GM12878 (cell line): ENCODE results near the gene SLC12A3. TPM values are rescaled to one million over a fixed set of nuclear protein-coding genes. Genes with fewer than 3 reads are reported as not detected.

Experiments used
- ATAC-seq: fragments of 200-7000 bp; cut with Tn5 transposase; 3 replicates; pipeline ENCODE4 v1.9.1; 2020; ENCODE audit warnings: mild to moderate bottlenecking, moderate library complexity
- BruUV-seq: library from RNA; stranded (reverse); fragments of 400-500 nt; replicated peaks from 2 replicates; lab custom pipeline; 2021; lab: Mats Ljungman, UMichigan
- CTCF ChIA-PET: fragments of 300-600 bp; sonication (Branson Sonifier 250); formaldehyde crosslinking; extraction: SDS; loops from one replicate; lab custom pipeline; 2021; ENCODE audit warnings: inconsistent platforms; lab: Yijun Ruan, JAX
- POLR2A ChIA-PET: fragments of 350-600 bp; formaldehyde crosslinking; extraction: SDS; loops from one replicate; lab custom pipeline; 2021; ENCODE audit warnings: inconsistent platforms; lab: Charles Lee
- RAD21 ChIA-PET: fragments of 300-600 bp; sonication (Branson Sonifier 250); formaldehyde crosslinking; loops from one replicate; lab custom pipeline; 2023; ENCODE audit warnings: antibody characterized with exemption; ENCODE audit not compliant: unreplicated experiment; lab: Charles Lee
- SMC1A ChIA-PET: fragments of 300-600 bp; sonication (Branson Sonifier 250); formaldehyde crosslinking; loops from one replicate; lab custom pipeline; 2023; ENCODE audit not compliant: unreplicated experiment, uncharacterized antibody; lab: Charles Lee
- DNase-seq: peaks from one replicate; pipeline ENCODE4 v3.0.0-alpha.2; 2011; ENCODE audit warnings: low read depth, low spot score
- FAIRE-seq: peaks from 3 replicates; lab custom pipeline; 2011; peaks lifted over from hg19 to GRCh38; lab: Jason Lieb, UNC
- H2AFZ ChIP-seq: 2 replicates; pipeline ENCODE4 v1.6.0; 2011; ENCODE audit warnings: low read depth, low read length, control low read depth; ENCODE audit not compliant: control insufficient read depth
- H3K27ac ChIP-seq: 2 replicates; pipeline ENCODE4 v1.5.1; 2011; ENCODE audit warnings: control low read depth; ENCODE audit not compliant: control insufficient read depth, insufficient read depth
- H3K27me3 ChIP-seq, 2 experiments: replicated peaks in 1 of 2; 2 replicates each; pipeline versions ENCODE4 v1.6.0 to v1.6.1; 2011; ENCODE audit warnings: low read length in 1 of 2; ENCODE audit not compliant: control insufficient read depth in 2 of 2, insufficient read depth in 2 of 2
- H3K36me3 ChIP-seq, 2 experiments: 2 replicates each; pipeline ENCODE4 v1.5.1; 2011; ENCODE audit warnings: low read length in 1 of 2; ENCODE audit not compliant: control insufficient read depth in 2 of 2, insufficient read depth in 2 of 2
- H3K4me1 ChIP-seq: 2 replicates; pipeline ENCODE4 v1.6.1; 2011; ENCODE audit warnings: mild to moderate bottlenecking, low read length, moderate library complexity, mixed read lengths; ENCODE audit not compliant: control insufficient read depth, insufficient read depth
- H3K4me2 ChIP-seq: 2 replicates; pipeline ENCODE4 v1.6.0; 2011; ENCODE audit warnings: control low read depth; ENCODE audit not compliant: control insufficient read depth, insufficient read depth
- H3K4me3 ChIP-seq: fragments of 200-600 bp; sonication (generic); 2 replicates; pipeline ENCODE4 v1.5.1; 2016
- H3K79me2 ChIP-seq: 2 replicates; pipeline ENCODE4 v1.6.0; 2011; ENCODE audit warnings: low read length; ENCODE audit not compliant: control insufficient read depth, insufficient read depth
- H3K9ac ChIP-seq: 2 replicates; pipeline ENCODE4 v1.8.0; 2011; ENCODE audit warnings: low read length, control low read depth, mixed read lengths; ENCODE audit not compliant: control insufficient read depth, insufficient read depth
- H3K9me3 ChIP-seq: replicated peaks from 3 replicates; pipeline ENCODE4 v1.5.1; 2011; ENCODE audit warnings: mild to moderate bottlenecking, low read length; ENCODE audit not compliant: control insufficient read depth, insufficient read depth
- H4K20me1 ChIP-seq: 2 replicates; pipeline ENCODE4 v1.6.0; 2011; ENCODE audit not compliant: control insufficient read depth, insufficient read depth
- ATF7 ChIP-seq: fragments of 450-650 bp; IDR thresholded peaks from 2 replicates; pipeline ENCODE4 v1.6.1; 2016; ENCODE audit warnings: low read depth, mild to moderate bottlenecking
- CHD1 ChIP-seq: IDR thresholded peaks from 2 replicates; pipeline ENCODE4 v1.6.1; 2012; ENCODE audit warnings: low read depth, low read length, improper control_type of control experiment
- CHD2 ChIP-seq: IDR thresholded peaks from 2 replicates; pipeline ENCODE4 v1.6.1; 2011; ENCODE audit warnings: low read depth, low read length, improper control_type of control experiment, borderline replicate concordance
- MAX ChIP-seq: IDR thresholded peaks from 2 replicates; pipeline ENCODE4 v1.6.1; 2012; ENCODE audit warnings: low read depth, low read length, improper control_type of control experiment
- MTA3 ChIP-seq: IDR thresholded peaks from 2 replicates; pipeline ENCODE4 v1.6.1; 2012; ENCODE audit warnings: low read length, inconsistent platforms, borderline replicate concordance
- SMC3 ChIP-seq: IDR thresholded peaks from 2 replicates; pipeline ENCODE4 v1.6.1; 2011; ENCODE audit warnings: low read length, improper control_type of control experiment, borderline replicate concordance
- SRF ChIP-seq, 2 experiments: IDR thresholded peaks; 2 replicates each; pipeline ENCODE4 v1.6.1; 2011; ENCODE audit warnings: low read depth in 2 of 2, low read length in 2 of 2, mild to moderate bottlenecking in 1 of 2, moderate library complexity in 1 of 2
- STAT1 ChIP-seq: fragments of 450-650 bp; conservative IDR thresholded peaks from 2 replicates; pipeline ENCODE4 v1.6.1; 2014; ENCODE audit warnings: antibody characterized with exemption, mild to moderate bottlenecking
- SUZ12 ChIP-seq: fragments of 200-600 bp; sonication (generic); IDR thresholded peaks from one replicate; pipeline ENCODE4 v1.6.1; 2018; ENCODE audit warnings: antibody characterized with exemption, mild to moderate bottlenecking; ENCODE audit not compliant: unreplicated experiment
- WGBS: methylation state at CpG from one replicate; pipeline ENCODE4 v1.1.6; 2016; ENCODE audit warnings: low lambda C conversion rate; ENCODE audit not compliant: insufficient replicate concordance, insufficient coverage; ENCODE audit errors: missing lambda C conversion rate; 5-methylcytosine and 5-hydroxymethylcytosine counted together
- in situ Hi-C: fragments of 300-500 bp; cut with MboI; formaldehyde crosslinking; loops from 9 replicates; pipeline ENCODE4 v1.14.3; 2018; ENCODE audit warnings: mixed read lengths
- intact Hi-C: fragments of 100-400 bp; cut with micrococcal nuclease; formaldehyde crosslinking; loops from one replicate; pipeline ENCODE4 v1.14.2; 2022; ENCODE audit not compliant: unreplicated experiment
- polyA plus RNA-seq, 11 experiments: library from polyadenylated mRNA; depleted of rRNA in 4 of 11; unstranded in 6 of 11; stranded (reverse) in 5 of 11; fragments of >200 nt; fragmentation: Nextera tagmentation in 4 of 11; fragmentation: Illumina TruSeq in 1 of 11; extraction: Ambion mirVana in 4 of 11; extraction: Trizol in 1 of 11; gene quantifications; 1 replicate in 1 of 11; 2 replicates in 10 of 11; pipeline versions ENCODE4 v1.2.1 to v1.2.3, GENCODE V29; 2011 to 2016; ENCODE audit warnings: inconsistent platforms in 2 of 11, missing spikeins in 2 of 11, low read depth in 1 of 11
- total RNA-seq, 4 experiments: library from RNA; depleted of rRNA in 3 of 4; stranded (reverse); fragments of >200 nt in 3 of 4; fragmentation: Illumina TruSeq in 1 of 4; extraction: Trizol in 1 of 4; gene quantifications; 2 replicates each; pipeline versions ENCODE4 v1.2.1 to v1.2.3, GENCODE V29; 2013 to 2021
- TF ChIP-seq, protein P1 (sequence below): fragments of 450-650 bp; IDR thresholded peaks from 2 replicates; pipeline ENCODE4 v1.6.1; 2018; ENCODE audit warnings: borderline replicate concordance, mild to moderate bottlenecking; ENCODE audit not compliant: partially characterized antibody
- TF ChIP-seq, protein P2 (sequence below): fragments of 450-650 bp; conservative IDR thresholded peaks from 2 replicates; pipeline ENCODE4 v1.6.1; 2017; ENCODE audit warnings: mild to moderate bottlenecking, moderate library complexity
- TF ChIP-seq, protein P3 (sequence below): fragments of 450-650 bp; IDR thresholded peaks from 2 replicates; pipeline ENCODE4 v1.6.1; 2017; ENCODE audit warnings: borderline replicate concordance

SLC12A3 gene
- total and polyA plus RNA-seq, 10 of the 15 experiments (the other 5 are each of a cell fraction or from before 2014, with no cell fraction given) = 0.05 to 6.3 (median 3.1) TPM

- TF ChIP-seq CHD1 (no peak), MTA3 (no peak), SMC3 (peak; percentile 91; the same call in 1 of the 2 replicates), SRF (IDR thresholded peaks at IDR 0.05; ENCODE audit: low read depth in 2 of 2, low read length in 2 of 2) (no peak), STAT1 (no peak), MAX (no peak)
- TF ChIP-seq, all 136 proteins: peak for 6
Measured at GRCh38 chr16:56866955-56867830, 2.2 kb downstream of the SLC12A3 start (continued).

DNA sequence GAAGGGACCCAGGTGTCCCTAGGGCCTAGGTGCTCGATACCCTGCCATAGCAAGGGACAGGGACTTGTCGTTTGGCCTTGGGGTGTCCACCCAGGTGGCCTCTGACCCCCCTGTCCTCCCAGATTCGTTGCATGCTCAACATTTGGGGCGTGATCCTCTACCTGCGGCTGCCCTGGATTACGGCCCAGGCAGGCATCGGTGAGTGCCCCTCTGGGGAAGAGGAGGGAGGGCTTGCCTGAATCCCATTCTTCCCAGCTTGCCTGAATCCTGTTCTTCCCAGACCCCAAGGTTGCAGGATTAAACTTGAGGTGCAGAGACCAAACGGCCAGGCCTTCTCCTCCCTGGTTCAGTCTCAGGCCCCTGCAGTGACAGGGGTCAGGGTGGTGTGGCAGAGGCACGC, 3.2 kb downstream of the SLC12A3 start:
- Histone ChIP-seq H3K4me3 (no peak overlapping the region), H3K9me3 (no peaks in the 10 kb centered on the region), H3K79me2 (no peaks in the 10 kb centered on the region), H2AFZ (no peak overlapping the region), H3K27me3 (no peaks in the 10 kb centered on the region), H4K20me1 (no peaks in the 10 kb centered on the region), H3K9ac (no peak overlapping the region), H3K4me2 (no peak overlapping the region), H3K27ac (no peak overlapping the region), H3K4me1 (peaks cover 35% of the 10 kb centered on the region), H3K36me3 (no peaks in the 10 kb centered on the region)
- BruUV-seq = no TSS peak
- ATAC-seq (no peak), DNase-seq (no peak), FAIRE-seq (no peak)
- WGBS = 54% methylated on average over 9 of the region's 9 CpGs
- intact Hi-C loops (loop anchor here (5.0 kb wide), 1 partner anchor 76 kb away; no protein-coding TSS in a partner anchor), in situ Hi-C loops (loop anchor here (5.0 kb wide), 2 partner anchors 84 to 174 kb away; no protein-coding TSS in a partner anchor)
- ChIA-PET CTCF (interaction anchor here (0.6 to 11.7 kb wide), 25 partner anchors 7 to 216 kb away, joined by 3 to 247 read pairs (median 6); partner anchors contain the start of genes CETP, HERPUD1 and NUP93), SMC1A (interaction anchor here (0.7 to 6.0 kb wide), 24 partner anchors 9 to 113 kb away, joined by 3 to 86 read pairs (median 4); partner anchors contain the start of gene CETP), POLR2A (interaction anchor here (0.7 to 3.6 kb wide), 12 partner anchors 43 to 184 kb away, joined by 3 to 11 read pairs (median 6); partner anchors contain the start of gene HERPUD1), RAD21 (interaction anchor here (0.8 to 9.7 kb wide), 18 partner anchors 42 to 178 kb away, joined by 3 to 126 read pairs (median 6); no protein-coding TSS in a partner anchor)
- TF ChIP-seq, protein P1, sequence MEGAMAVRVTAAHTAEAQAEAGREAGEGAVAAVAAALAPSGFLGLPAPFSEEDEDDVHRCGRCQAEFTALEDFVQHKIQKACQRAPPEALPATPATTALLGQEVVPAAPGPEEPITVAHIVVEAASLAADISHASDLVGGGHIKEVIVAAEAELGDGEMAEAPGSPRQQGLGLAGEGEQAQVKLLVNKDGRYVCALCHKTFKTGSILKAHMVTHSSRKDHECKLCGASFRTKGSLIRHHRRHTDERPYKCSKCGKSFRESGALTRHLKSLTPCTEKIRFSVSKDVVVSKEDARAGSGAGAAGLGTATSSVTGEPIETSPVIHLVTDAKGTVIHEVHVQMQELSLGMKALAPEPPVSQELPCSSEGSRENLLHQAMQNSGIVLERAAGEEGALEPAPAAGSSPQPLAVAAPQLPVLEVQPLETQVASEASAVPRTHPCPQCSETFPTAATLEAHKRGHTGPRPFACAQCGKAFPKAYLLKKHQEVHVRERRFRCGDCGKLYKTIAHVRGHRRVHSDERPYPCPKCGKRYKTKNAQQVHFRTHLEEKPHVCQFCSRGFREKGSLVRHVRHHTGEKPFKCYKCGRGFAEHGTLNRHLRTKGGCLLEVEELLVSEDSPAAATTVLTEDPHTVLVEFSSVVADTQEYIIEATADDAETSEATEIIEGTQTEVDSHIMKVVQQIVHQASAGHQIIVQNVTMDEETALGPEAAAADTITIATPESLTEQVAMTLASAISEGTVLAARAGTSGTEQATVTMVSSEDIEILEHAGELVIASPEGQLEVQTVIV = no peak
- TF ChIP-seq SUZ12 = no peak
- no peak for TF ChIP-seq ATF7
- no peak for TF ChIP-seq CHD2
- TF ChIP-seq, protein P2, sequence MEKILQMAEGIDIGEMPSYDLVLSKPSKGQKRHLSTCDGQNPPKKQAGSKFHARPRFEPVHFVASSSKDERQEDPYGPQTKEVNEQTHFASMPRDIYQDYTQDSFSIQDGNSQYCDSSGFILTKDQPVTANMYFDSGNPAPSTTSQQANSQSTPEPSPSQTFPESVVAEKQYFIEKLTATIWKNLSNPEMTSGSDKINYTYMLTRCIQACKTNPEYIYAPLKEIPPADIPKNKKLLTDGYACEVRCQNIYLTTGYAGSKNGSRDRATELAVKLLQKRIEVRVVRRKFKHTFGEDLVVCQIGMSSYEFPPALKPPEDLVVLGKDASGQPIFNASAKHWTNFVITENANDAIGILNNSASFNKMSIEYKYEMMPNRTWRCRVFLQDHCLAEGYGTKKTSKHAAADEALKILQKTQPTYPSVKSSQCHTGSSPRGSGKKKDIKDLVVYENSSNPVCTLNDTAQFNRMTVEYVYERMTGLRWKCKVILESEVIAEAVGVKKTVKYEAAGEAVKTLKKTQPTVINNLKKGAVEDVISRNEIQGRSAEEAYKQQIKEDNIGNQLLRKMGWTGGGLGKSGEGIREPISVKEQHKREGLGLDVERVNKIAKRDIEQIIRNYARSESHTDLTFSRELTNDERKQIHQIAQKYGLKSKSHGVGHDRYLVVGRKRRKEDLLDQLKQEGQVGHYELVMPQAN = no peak
- TF ChIP-seq, protein P3, sequence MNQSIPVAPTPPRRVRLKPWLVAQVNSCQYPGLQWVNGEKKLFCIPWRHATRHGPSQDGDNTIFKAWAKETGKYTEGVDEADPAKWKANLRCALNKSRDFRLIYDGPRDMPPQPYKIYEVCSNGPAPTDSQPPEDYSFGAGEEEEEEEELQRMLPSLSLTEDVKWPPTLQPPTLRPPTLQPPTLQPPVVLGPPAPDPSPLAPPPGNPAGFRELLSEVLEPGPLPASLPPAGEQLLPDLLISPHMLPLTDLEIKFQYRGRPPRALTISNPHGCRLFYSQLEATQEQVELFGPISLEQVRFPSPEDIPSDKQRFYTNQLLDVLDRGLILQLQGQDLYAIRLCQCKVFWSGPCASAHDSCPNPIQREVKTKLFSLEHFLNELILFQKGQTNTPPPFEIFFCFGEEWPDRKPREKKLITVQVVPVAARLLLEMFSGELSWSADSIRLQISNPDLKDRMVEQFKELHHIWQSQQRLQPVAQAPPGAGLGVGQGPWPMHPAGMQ = no peak
